GM18517 (cell line): Measurements from ENCODE around the gene RGS2.

Source experiments
- ATAC-seq: cut with Tn5 transposase; IDR thresholded peaks from one replicate; pipeline ENCODE4 v1.9.1; 2021; ENCODE audit warnings: mild to moderate bottlenecking, moderate library complexity; ENCODE audit not compliant: unreplicated experiment

The RGS2 gene

DNA sequence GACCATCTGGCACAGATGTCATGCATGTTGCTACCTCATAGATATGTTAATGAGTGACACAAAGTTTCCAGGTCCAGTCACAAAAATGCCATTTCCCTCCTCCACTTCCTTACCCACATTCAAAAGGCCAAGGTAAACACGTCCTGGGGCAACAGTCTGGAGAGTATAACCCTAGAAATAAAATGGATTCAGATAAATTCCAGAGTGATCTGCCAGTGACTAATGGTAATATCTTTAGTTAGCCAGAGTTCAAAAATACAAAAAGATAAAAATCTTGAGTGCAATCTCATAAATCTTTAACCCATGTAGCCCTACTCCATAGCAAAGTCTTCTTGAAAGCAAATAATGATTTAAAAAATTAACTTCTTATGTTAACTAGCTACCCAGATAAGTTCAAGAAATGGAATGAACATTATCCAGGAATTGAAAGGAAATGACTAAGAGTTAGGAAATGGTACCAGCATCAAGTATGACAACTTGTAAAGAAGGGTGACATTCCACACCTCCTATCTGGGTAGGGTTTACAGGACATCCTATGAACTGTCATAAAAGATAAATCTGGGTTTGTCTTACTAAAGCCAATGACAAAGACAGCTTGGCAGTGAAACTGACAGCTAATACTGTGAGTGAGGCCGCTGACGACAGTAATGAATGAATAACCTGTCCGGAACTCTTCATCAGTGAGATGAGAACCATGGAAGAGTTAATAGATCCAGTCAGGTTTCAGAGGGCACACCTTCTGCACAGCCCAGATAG, 18.1 kb downstream of the RGS2 start:
- ATAC-seq, result peak; percentile 99

DNA sequence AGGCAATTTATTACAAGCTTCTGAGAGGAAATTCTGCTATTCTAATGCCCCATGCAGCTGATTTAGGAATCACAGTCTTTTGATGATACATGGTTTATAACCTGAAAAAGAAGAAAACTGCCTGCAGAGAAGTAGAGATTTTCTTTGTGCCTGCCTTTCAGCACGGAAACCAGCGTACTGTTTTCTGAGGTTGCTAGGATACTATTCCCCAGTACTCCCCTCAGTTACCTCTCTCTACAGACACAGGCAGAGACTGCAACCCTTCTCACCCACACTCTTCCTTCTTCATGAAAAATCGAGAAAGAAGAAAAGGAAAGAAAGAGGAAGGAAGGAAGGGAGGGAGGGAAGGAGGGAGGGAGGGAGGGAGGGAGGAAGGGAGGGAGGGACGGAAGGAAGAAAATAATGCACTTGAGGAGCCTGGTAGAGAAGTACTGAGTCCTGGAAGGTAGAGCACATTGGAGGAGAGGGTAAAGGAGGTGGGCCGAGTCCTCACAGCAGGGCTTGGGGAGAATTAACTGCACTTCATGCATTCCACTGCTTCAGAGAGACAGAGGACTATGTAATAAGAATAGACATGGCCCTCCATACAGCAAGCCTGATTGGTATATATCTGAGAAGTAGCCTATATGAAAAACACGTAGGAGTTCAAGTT, 21.9 kb downstream of the RGS2 start:
- no peak for ATAC-seq

DNA sequence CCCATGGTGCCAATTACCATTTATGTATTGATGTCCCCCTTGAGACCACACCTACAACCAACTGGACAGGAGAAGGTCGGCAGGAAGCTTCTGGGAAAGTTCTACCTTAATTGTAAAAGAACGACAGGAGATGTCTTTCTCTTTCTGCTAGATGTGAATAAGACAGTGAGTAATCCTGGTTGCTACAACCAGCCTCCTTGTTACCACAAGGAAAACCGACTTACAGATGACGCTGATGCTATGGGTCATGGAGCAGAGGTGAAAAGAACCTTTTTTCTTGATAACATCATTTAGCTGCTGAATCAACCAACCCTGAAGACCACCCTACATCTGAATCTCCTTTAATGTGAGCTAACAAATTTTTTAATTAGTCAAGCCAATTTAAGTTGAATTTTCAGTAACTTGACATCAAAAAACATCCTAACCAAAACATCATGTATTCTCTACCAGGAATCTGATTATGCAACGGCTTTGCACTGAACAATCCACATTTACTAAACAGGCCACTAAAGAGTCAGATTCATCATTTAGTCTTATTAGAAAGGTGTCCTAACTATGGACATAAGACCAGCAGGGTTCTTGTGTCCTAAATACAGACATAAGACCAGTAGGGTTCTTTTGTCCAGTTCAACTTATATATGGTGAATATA, 23.0 kb downstream of the RGS2 start:
- ATAC-seq, result no peak

DNA sequence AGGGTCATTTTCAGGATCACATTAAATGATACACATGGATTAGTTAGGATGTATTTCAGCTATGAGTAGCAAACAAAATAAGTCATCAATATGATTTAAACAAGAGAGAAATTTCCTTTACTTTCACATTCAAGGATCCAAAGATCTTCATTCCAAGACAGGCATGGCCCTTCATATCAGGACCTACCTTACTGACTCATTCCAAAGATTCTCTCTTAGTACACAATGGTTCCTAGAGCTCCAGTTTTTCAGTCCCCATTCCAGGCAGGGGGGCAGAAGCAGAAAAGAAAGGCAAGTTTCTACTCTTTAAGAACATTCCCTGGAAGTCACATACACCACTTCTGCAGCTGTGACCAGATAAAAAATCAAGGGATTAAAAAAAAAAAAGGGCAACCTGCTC, 23.7 kb downstream of the RGS2 start:
- no peak for ATAC-seq

DNA sequence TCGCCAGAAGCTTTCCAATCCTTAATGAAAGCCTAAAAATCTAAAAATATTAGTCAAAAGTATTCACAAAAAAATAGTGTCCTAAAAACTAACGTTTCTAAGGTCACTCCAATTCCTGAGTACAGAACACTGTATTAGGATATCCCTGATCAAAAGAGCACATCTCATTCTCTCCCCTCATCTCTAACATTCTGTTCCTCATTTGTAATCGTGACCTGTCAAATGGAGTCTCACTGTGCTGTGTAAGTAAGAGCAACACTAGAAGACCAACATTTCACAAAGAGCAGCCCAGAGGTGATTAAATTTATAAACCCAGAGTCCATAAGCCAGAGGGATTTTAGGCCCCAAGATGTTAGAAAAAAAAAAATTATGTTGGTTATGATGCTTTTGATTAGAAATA, 26.3 kb downstream of the RGS2 start:
- no peak for ATAC-seq

DNA sequence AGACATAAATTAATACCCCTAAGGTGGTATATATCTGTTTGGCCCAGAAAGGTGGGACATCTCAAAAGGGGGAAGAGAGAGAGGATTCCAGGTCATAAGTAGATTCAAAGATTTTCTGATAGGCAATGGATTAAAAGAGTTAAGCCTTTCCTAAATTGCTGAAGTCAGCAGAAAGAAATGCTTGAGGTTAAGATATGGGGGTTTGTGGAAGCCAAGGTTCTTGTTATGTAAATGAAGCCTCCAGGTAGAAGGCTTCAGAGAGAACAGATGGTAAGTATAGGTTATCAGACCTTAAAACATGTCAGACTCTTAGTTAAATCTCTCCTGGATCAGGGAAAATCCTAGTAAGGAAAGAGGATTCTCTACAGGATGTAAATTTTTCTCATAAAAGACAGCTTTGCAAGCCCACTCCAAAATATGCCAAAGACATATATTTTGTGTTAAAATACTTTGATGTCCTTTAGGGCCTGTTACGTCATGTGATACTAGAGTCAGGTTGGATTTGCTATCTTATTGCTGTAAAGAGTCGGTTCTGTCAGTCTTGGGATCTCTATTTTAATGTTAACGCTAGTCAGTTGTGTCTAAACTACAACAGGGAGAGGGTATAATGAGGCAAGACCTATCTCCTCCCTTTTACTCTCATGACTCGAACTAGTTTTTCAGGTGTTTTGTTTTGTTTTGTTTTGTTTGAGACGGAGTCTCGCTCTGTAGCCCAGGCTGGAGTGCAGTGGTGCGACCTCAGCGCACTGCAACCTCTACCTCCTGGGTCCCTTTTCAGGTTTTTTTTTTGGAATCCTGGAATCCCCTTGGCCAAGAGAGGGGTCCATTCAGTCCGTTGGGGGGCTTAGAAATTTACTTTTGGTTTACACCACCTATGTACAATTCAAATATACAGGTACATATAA, 30.6 kb downstream of the RGS2 start:
- no peak for ATAC-seq

GRCh38 chr1:192844360-192844759, 35.5 kb downstream of the RGS2 start:
- ATAC-seq, result no peak

GRCh38 chr1:192846950-192847349, 38.1 kb downstream of the RGS2 start:
- ATAC-seq, result no peak

GRCh38 chr1:192849011-192849410, 40.2 kb downstream of the RGS2 start:
- ATAC-seq, result no peak

GRCh38 chr1:192849442-192849841, 40.6 kb downstream of the RGS2 start:
- no peak for ATAC-seq

- ATAC-seq, result no peak
These were observed 43.4 kb downstream of the RGS2 start for GRCh38 chr1:192852001-192852947.

- no peak for ATAC-seq
These were observed 49.6 kb downstream of the RGS2 start for GRCh38 chr1:192858456-192858855.

GRCh38 chr1:192859808-192860207, 51.0 kb downstream of the RGS2 start:
- ATAC-seq, result no peak

DNA sequence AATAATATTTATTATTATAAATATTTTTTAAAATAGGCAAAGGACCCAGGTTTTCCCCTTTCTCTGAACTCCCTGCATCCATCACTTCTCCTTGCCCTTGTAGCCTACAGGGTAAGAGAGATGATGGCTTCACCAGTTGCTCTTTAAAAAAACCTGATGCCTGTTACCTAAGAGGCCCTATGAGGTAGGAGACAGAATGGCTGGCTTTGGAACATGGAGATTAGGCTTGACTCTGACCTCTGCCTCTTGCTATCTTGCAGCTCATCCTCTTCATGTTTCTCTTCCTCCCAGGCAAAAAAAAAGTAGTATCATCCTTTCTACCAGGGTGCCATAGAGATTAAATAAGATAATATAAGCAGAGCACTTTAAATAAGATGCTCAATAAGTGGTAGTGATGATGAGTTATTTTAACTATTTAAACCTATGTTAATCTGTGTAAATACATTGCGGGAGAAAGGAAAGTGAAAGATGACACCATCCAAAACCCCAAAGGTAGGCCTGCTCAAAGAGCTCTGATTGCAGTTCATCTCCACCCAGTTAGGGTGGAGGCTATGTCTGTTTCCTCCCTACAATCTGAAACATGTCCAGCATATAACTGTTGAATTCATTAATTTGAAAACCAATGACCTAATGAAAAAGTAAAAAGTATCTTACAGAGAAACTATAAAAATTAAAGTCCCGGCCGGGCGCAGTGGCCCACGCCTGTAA, 51.8 kb downstream of the RGS2 start:
- no peak for ATAC-seq

GRCh38 chr1:192861860-192862259, 53.0 kb downstream of the RGS2 start:
- ATAC-seq, result no peak
